OCI-LY1 (cell line): ENCODE measurements around the gene KCNN3.
A peak's percentile ranks its signal among the peaks of the same experiment; 100 is the strongest.

Source experiments
- H2AFZ ChIP-seq: fragments of 200-600 bp; sonication (generic), shearing (Covaris generic); 2 replicates; pipeline ENCODE4 v1.6.0; 2014; ENCODE audit warnings: antibody characterized with exemption, mild to moderate bottlenecking, low read length
- H3F3A ChIP-seq: fragments of 200-600 bp; sonication (generic), shearing (Covaris generic); 2 replicates; pipeline ENCODE4 v1.6.0; 2014; ENCODE audit warnings: mild to moderate bottlenecking, antibody characterized with exemption, low read length, moderate library complexity; ENCODE audit not compliant: insufficient read depth
- H3K27ac ChIP-seq: fragments of 200-600 bp; sonication (generic); 2 replicates; pipeline ENCODE4 v1.5.1; 2014; ENCODE audit warnings: low read length, mixed run types, mild to moderate bottlenecking, low read depth; ENCODE audit not compliant: poor library complexity, severe bottlenecking
- H3K27me3 ChIP-seq: fragments of 200-600 bp; sonication (generic); 2 replicates; pipeline ENCODE4 v1.6.0; 2014; ENCODE audit warnings: antibody characterized with exemption, mild to moderate bottlenecking, low read length, moderate library complexity; ENCODE audit not compliant: insufficient read depth
- H3K36me3 ChIP-seq: fragments of 200-600 bp; sonication (generic); 2 replicates; pipeline ENCODE4 v1.6.1; 2014; ENCODE audit warnings: mild to moderate bottlenecking, antibody characterized with exemption, low read length, moderate library complexity, mixed read lengths; ENCODE audit not compliant: insufficient read depth
- H3K4me1 ChIP-seq: fragments of 200-600 bp; sonication (generic); 2 replicates; pipeline ENCODE4 v1.5.1; 2014; ENCODE audit warnings: mild to moderate bottlenecking, low read length, moderate library complexity; ENCODE audit not compliant: insufficient read depth, severe bottlenecking
- H3K4me2 ChIP-seq: fragments of 200-600 bp; sonication (generic), shearing (Covaris generic); 2 replicates; pipeline ENCODE4 v1.6.1; 2014; ENCODE audit warnings: low read length
- H3K4me3 ChIP-seq: fragments of 200-600 bp; sonication (generic); 2 replicates; pipeline ENCODE4 v1.5.1; 2014; ENCODE audit warnings: low read length, low read depth, mild to moderate bottlenecking, mixed read lengths; ENCODE audit not compliant: poor library complexity, severe bottlenecking
- H3K79me2 ChIP-seq: fragments of 200-600 bp; shearing (Covaris generic); 2 replicates; pipeline ENCODE4 v1.6.1; 2016; ENCODE audit warnings: mixed run types, low read length, mixed read lengths; ENCODE audit not compliant: insufficient read depth
- H3K9ac ChIP-seq: fragments of 200-600 bp; sonication (generic), shearing (Covaris generic); 2 replicates; pipeline ENCODE4 v1.6.1; 2014; ENCODE audit warnings: mild to moderate bottlenecking, low read length, mixed read lengths
- H3K9me2 ChIP-seq: fragments of 200-600 bp; sonication (generic), shearing (Covaris generic); 2 replicates; pipeline ENCODE4 v1.6.1; 2014; ENCODE audit warnings: low read depth, mild to moderate bottlenecking, low read length, mixed read lengths
- H3K9me3 ChIP-seq: fragments of 200-600 bp; shearing (Covaris generic); 2 replicates; pipeline ENCODE4 v1.6.1; 2014; ENCODE audit warnings: low read length, mixed read lengths
- H4K20me1 ChIP-seq: fragments of 200-600 bp; sonication (generic), shearing (Covaris generic); 2 replicates; pipeline ENCODE4 v1.6.0; 2016; ENCODE audit warnings: mild to moderate bottlenecking, low read length; ENCODE audit not compliant: insufficient read depth
- EZH2 ChIP-seq: fragments of 200-600 bp; sonication (generic), shearing (Covaris generic); IDR thresholded peaks from 2 replicates; pipeline ENCODE4 v1.8.0; 2017; ENCODE audit warnings: borderline replicate concordance, mixed run types, mild to moderate bottlenecking, antibody characterized with exemption, low read length, moderate library complexity, mixed read lengths
- TF ChIP-seq, protein P1 (sequence below): fragments of 200-600 bp; sonication (generic), shearing (Covaris generic); IDR thresholded peaks from 2 replicates; pipeline ENCODE4 v1.5.1; 2017; ENCODE audit warnings: mild to moderate bottlenecking, antibody characterized with exemption, low read length, moderate library complexity, mixed read lengths

The KCNN3 gene

DNA sequence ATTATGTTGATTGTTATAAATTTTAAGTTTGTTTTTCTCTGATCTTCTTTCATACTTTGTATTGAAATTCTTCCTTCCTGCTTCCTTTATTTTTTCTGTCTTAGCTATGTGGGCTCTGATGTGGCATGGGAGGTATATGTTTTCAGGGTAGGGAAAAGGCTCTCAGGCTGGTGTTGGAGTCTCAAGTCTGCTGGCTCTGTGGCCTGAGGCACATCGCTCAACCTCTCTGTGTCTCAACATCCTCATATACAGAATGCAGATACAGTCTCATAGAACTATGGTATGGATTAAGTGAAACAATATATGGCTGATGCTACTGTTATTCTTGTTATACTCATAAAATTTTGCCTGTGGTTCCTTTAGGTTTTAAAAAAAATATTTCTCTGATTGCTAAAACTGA lies 105.9 kb downstream of the KCNN3 start:
- Histone ChIP-seq H3K36me3 (peaks cover 38% of the 10 kb centered on the region; the same call in 1 of the 2 replicates), H3K4me1 (peaks cover 10% of the 10 kb centered on the region), H2AFZ (no peak overlapping the region), H4K20me1 (no peaks in the 10 kb centered on the region), H3K27ac (no peak overlapping the region), H3K9me3 (no peaks in the 10 kb centered on the region), H3K27me3 (no peaks in the 10 kb centered on the region), H3K9me2 (no peaks in the 10 kb centered on the region), H3K79me2 (no peaks in the 10 kb centered on the region), H3K4me2 (no peak overlapping the region), H3K9ac (no peak overlapping the region), H3K4me3 (no peak overlapping the region), H3F3A (no peaks in the 10 kb centered on the region)
- no peak for TF ChIP-seq EZH2
- TF ChIP-seq, protein P1, sequence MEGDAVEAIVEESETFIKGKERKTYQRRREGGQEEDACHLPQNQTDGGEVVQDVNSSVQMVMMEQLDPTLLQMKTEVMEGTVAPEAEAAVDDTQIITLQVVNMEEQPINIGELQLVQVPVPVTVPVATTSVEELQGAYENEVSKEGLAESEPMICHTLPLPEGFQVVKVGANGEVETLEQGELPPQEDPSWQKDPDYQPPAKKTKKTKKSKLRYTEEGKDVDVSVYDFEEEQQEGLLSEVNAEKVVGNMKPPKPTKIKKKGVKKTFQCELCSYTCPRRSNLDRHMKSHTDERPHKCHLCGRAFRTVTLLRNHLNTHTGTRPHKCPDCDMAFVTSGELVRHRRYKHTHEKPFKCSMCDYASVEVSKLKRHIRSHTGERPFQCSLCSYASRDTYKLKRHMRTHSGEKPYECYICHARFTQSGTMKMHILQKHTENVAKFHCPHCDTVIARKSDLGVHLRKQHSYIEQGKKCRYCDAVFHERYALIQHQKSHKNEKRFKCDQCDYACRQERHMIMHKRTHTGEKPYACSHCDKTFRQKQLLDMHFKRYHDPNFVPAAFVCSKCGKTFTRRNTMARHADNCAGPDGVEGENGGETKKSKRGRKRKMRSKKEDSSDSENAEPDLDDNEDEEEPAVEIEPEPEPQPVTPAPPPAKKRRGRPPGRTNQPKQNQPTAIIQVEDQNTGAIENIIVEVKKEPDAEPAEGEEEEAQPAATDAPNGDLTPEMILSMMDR = no peak

DNA sequence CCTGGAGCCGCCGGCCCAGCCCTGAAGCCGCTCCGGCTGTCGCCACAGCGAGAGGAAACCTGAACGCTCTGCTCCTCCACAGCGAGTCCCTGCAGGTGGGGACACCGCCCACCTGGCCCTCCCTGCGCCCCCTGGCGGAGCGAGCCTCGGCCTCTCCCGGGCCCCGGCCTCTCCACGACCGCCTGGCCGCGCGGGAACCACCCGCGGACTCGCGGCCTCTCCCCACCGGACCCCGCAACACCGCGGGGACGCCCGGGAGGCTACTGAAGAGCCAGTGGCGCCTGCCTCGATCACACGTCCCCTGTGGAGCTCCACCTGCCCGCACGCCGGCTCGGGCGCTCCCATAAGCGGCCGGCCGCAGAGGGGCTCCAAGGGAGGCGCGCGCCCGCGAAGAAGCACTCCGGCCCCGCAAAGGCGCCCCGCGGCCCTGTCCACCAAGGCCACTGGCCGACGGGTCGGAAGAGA lies 109.6 kb downstream of the KCNN3 start:
- Histone ChIP-seq H3F3A (no peaks in the 10 kb centered on the region), H3K4me1 (peaks cover 10% of the 10 kb centered on the region), H3K36me3 (peaks cover 22% of the 10 kb centered on the region; the same call in 1 of the 2 replicates), H3K27me3 (no peaks in the 10 kb centered on the region), H3K9ac (peak overlapping the region; percentile 48; the same call in 1 of the 2 replicates), H2AFZ (no peak overlapping the region), H3K4me2 (peak overlapping the region; percentile 88), H3K79me2 (no peaks in the 10 kb centered on the region), H4K20me1 (no peaks in the 10 kb centered on the region), H3K9me3 (no peaks in the 10 kb centered on the region), H3K27ac (no peak overlapping the region), H3K4me3 (peak overlapping the region; percentile 58), H3K9me2 (no peaks in the 10 kb centered on the region)
- TF ChIP-seq EZH2 = no peak
- TF ChIP-seq, protein P1 = peak; percentile 87

DNA sequence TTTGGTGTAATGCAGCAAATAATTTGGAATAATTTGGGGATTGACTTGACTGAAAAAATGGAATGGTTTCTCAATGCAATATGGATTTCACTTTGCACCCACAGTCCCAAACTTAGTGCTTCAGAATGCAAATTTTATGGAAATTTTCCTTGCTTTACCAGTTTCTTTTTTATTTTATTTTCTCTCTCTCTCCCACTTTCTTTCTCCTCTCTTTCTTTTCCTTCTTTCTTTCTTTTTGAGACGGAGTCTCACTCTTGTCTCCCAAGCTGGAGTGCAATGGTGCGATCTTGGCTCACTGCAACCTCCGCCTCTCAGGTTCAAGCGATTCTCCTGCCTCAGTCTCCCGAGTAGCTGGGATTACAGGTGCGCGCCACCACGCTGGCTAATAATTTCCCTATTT lies 110.3 kb downstream of the KCNN3 start:
- Histone ChIP-seq H3K9ac (no peak overlapping the region), H3K4me3 (no peak overlapping the region), H3K27me3 (no peaks in the 10 kb centered on the region), H2AFZ (no peak overlapping the region), H3K36me3 (peaks cover 26% of the 10 kb centered on the region; the same call in 1 of the 2 replicates), H4K20me1 (no peaks in the 10 kb centered on the region), H3K27ac (no peak overlapping the region), H3K4me2 (no peak overlapping the region), H3K4me1 (peaks cover 10% of the 10 kb centered on the region), H3K79me2 (no peaks in the 10 kb centered on the region), H3K9me3 (no peaks in the 10 kb centered on the region), H3F3A (no peaks in the 10 kb centered on the region), H3K9me2 (no peaks in the 10 kb centered on the region)
- no peak for TF ChIP-seq EZH2
- TF ChIP-seq, protein P1 = no peak
